ENCODE measurements around the gene SMG9. TPM values are rescaled to one million over a fixed set of nuclear protein-coding genes. Genes with fewer than 3 reads are reported as not detected.

SMG9 gene
- total and polyA plus RNA-seq, 4 donors = 23.5 to 55.9 (median 29.6) TPM

- 90 to 93% methylated on average over 14 of the region's 14 CpGs for WGBS, 2 donors
- no peak for TF ChIP-seq CTCF (IDR thresholded peaks at IDR 0.05; ENCODE audit: control extremely low read depth, extremely low read depth)
- no peaks in the 10 kb centered on the region for H3K27me3 ChIP-seq (ENCODE audit: control insufficient read depth in 3 of 3, insufficient read depth in 3 of 3, low read length in 2 of 3)
- no peak for ATAC-seq (ENCODE audit: insufficient read depth, low FRiP score)
- no peaks in the 10 kb centered on the region for H3K36me3 ChIP-seq (ENCODE audit: control insufficient read depth in 4 of 4, insufficient read depth in 4 of 4, low read length in 4 of 4)
- no peak overlapping the region for H3K4me3 ChIP-seq
- DNase-seq = no peak
- H3K4me1 ChIP-seq (ENCODE audit: control insufficient read depth in 5 of 5, insufficient read depth in 5 of 5, low read length in 5 of 5) = peaks cover 0 to 20% (median 5%) of the 10 kb centered on the region in 5 donors
- H3K9ac ChIP-seq (ENCODE audit: insufficient read depth in 1 of 2, low read length in 2 of 2) = no peak overlapping the region
- H3K27ac ChIP-seq (ENCODE audit: low read depth in 1 of 2, low read length in 1 of 2) = no peak overlapping the region
- peaks cover 0 to 3% (median 0%) of the 10 kb centered on the region in 4 donors for H3K9me3 ChIP-seq (ENCODE audit: control insufficient read depth in 4 of 4, insufficient read depth in 3 of 4, low read length in 3 of 4)
Observed at GRCh38 chr19:43781630-43782310, 27.0 kb upstream of the SMG9 start.

GRCh38 chr19:43780706-43781525, 26.2 kb upstream of the SMG9 start, which contains the start of gene KCNN4:
KCNN4 (minus strand) TSS chr19:43780973; CDS start chr19:43780861, 112 bp downstream.
- H3K9me3 ChIP-seq (ENCODE audit: control insufficient read depth in 4 of 4, insufficient read depth in 3 of 4, low read length in 3 of 4) = peaks cover 0 to 3% (median 0%) of the 10 kb centered on the region in 4 donors
- WGBS, 2 donors = 22% methylated on average over 19 of the region's 19 CpGs
- H3K9ac ChIP-seq (ENCODE audit: insufficient read depth in 1 of 2, low read length in 2 of 2) = no peak within 1 kb of the TSS
- DNase-seq (no peak), ATAC-seq (ENCODE audit: insufficient read depth, low FRiP score) (no peak)
- peaks cover 0 to 23% (median 5%) of the 10 kb centered on the region in 5 donors for H3K4me1 ChIP-seq (ENCODE audit: control insufficient read depth in 5 of 5, insufficient read depth in 5 of 5, low read length in 5 of 5)
- no peak within 1 kb of the TSS for H3K4me3 ChIP-seq
- TF ChIP-seq CTCF (IDR thresholded peaks at IDR 0.05; ENCODE audit: control extremely low read depth, extremely low read depth) = no peak
- peak within 1 kb of the TSS in 1 of 2 donors; percentile 41 for H3K27ac ChIP-seq (ENCODE audit: low read depth in 1 of 2, low read length in 1 of 2)
- no peaks in the 10 kb centered on the region for H3K36me3 ChIP-seq (ENCODE audit: control insufficient read depth in 4 of 4, insufficient read depth in 4 of 4, low read length in 4 of 4)
- H3K27me3 ChIP-seq (ENCODE audit: control insufficient read depth in 3 of 3, insufficient read depth in 3 of 3, low read length in 2 of 3) = no peaks in the 10 kb centered on the region

GRCh38 chr19:43779820-43780219, 25.1 kb upstream of the SMG9 start:
- no peak for DNase-seq
- Histone ChIP-seq H3K4me1 (ENCODE audit: control insufficient read depth in 5 of 5, insufficient read depth in 5 of 5, low read length in 5 of 5) (peaks cover 0 to 21% (median 6%) of the 10 kb centered on the region in 5 donors), H3K27me3 (ENCODE audit: control insufficient read depth in 3 of 3, insufficient read depth in 3 of 3, low read length in 2 of 3) (peaks cover 0 to under 1% (median 0%) of the 10 kb centered on the region in 3 donors), H3K9ac (ENCODE audit: insufficient read depth in 1 of 2, low read length in 2 of 2) (no peak overlapping the region), H3K4me3 (no peak overlapping the region), H3K9me3 (ENCODE audit: control insufficient read depth in 4 of 4, insufficient read depth in 3 of 4, low read length in 3 of 4) (peaks cover 0 to 3% (median 0%) of the 10 kb centered on the region in 4 donors), H3K27ac (ENCODE audit: low read depth in 1 of 2, low read length in 1 of 2) (peak overlapping the region in 1 of 2 donors; percentile 20), H3K36me3 (ENCODE audit: control insufficient read depth in 4 of 4, insufficient read depth in 4 of 4, low read length in 4 of 4) (no peaks in the 10 kb centered on the region)
- WGBS, 2 donors = 20 to 29% methylated on average over 3 of the region's 3 CpGs
- no peak for TF ChIP-seq CTCF (IDR thresholded peaks at IDR 0.05; ENCODE audit: control extremely low read depth, extremely low read depth)
- no peak for ATAC-seq (ENCODE audit: insufficient read depth, low FRiP score)
